Fibroblast of lung (primary cell): ENCODE data around the gene ASL.
"Not testable (repeated sequence)": the region's sequence is repeated elsewhere in the genome, so short reads cannot be mapped to it uniquely, and the experiment has no call there.

Experiments used
- EZH2 ChIP-seq: IDR thresholded peaks from 2 replicates; pipeline ENCODE4 v1.5.1; 2012; ENCODE audit warnings: low read length, control low read depth, mild to moderate bottlenecking; ENCODE audit errors: missing control alignments
- TF ChIP-seq, protein P1 (sequence below), 2 donors: IDR thresholded peaks in 1 of 2; conservative IDR thresholded peaks in 1 of 2; 1 replicate in 1 of 2; 2 replicates in 1 of 2; pipeline ENCODE4 v1.5.1; 2011 to 2012; ENCODE audit warnings: low read length in 2 of 2, control low read depth in 1 of 2, inconsistent platforms in 1 of 2, low read depth in 1 of 2, mild to moderate bottlenecking in 1 of 2

DNA sequence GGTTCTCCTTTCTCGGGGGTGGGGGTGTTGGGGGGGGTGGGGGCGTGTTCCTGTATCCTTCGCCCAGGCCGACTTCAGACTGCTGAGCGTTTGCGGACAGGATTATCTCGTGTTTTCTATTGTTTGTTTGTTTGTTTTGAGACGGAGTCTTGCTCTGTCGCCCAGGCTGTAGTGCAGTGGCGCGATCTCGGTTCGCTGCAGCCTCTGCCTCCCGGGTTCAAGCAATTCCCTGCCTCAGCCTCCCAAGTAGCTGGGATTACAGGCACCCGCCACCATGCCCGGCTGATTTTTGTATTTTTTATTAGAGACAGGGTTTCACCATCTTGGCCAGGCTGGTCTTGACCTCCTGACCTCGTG is 31.1 kb upstream of the ASL start:
- TF ChIP-seq, protein P1, sequence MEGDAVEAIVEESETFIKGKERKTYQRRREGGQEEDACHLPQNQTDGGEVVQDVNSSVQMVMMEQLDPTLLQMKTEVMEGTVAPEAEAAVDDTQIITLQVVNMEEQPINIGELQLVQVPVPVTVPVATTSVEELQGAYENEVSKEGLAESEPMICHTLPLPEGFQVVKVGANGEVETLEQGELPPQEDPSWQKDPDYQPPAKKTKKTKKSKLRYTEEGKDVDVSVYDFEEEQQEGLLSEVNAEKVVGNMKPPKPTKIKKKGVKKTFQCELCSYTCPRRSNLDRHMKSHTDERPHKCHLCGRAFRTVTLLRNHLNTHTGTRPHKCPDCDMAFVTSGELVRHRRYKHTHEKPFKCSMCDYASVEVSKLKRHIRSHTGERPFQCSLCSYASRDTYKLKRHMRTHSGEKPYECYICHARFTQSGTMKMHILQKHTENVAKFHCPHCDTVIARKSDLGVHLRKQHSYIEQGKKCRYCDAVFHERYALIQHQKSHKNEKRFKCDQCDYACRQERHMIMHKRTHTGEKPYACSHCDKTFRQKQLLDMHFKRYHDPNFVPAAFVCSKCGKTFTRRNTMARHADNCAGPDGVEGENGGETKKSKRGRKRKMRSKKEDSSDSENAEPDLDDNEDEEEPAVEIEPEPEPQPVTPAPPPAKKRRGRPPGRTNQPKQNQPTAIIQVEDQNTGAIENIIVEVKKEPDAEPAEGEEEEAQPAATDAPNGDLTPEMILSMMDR (conservative IDR thresholded peaks at IDR 0.05 in 1 of 2, IDR thresholded peaks at IDR 0.05 in 1 of 2; ENCODE audit: low read depth in 1 of 2, low read length in 2 of 2) = not testable (repeated sequence)
- TF ChIP-seq EZH2 = not testable (repeated sequence)
